ENCODE measurements around the gene DBR1.
A peak's percentile ranks its signal among the peaks of the same experiment; 100 is the strongest.

The DBR1 gene

GRCh38 chr3:138174421-138175131 is at the start of gene DBR1:
DBR1 (minus strand) TSS chr3:138174921; CDS start chr3:138174795, 126 bp downstream.
- DNase-seq (ENCODE audit: low read depth), result peak; percentile 29
- peak within 1 kb of the TSS; percentile 78 for H3K4me3 ChIP-seq (ENCODE audit: control insufficient read depth, low read depth, low read length)
- no peak for TF ChIP-seq CTCF (IDR thresholded peaks at IDR 0.05; ENCODE audit: control insufficient read depth, insufficient read depth, low read depth, low read length, missing control alignments)

GRCh38 chr3:138222942-138223287 is 48.2 kb upstream of the DBR1 start:
- no peak for DNase-seq (ENCODE audit: low read depth)
- TF ChIP-seq CTCF (IDR thresholded peaks at IDR 0.05; ENCODE audit: control insufficient read depth, insufficient read depth, low read depth, low read length, missing control alignments), result no peak
- H3K4me3 ChIP-seq (ENCODE audit: control insufficient read depth, low read depth, low read length), result no peak overlapping the region

DNA sequence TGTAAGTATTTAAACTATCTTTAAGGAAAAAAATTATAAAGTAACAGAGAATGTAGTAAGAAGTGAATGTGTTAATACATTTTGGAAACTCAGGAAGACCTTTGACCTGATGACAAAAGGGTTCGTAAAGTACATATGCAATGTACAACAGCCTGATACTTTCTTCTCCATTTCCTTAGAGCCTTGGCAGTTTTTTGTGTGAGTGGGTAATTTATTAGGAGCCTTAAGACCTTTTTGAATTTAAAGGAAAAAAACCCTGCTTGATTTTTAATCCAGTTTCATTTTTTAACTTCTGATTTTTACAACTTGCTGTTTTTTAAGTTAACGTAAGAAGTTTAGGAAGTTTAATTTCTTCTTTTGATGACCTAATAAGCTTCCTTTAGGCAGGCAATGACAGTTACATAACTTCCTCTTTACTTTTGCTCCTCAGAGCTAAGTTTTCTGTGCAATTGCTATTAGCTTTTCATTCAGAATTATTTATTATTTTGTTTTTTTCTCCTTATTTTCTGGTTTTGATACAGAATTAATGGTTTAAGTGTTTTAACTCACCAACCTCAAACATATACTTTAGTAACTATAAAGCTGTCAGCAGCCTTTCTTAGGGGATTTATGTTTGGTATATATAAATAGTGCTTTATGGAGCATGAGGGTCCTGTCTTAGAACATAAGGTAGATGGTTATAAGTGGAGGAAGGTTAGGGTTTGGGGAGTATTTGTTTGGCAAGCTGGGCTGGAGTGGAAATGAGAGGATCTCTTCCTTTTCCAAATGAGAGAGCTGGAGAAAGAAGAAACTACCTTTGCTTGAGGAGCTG is 47.6 kb upstream of the DBR1 start:
- H3K4me3 ChIP-seq (ENCODE audit: control insufficient read depth, low read depth, low read length), result no peak overlapping the region
- no peak for TF ChIP-seq CTCF (IDR thresholded peaks at IDR 0.05; ENCODE audit: control insufficient read depth, insufficient read depth, low read depth, low read length, missing control alignments)
- DNase-seq (ENCODE audit: low read depth), result no peak

- no peak overlapping the region for H3K4me3 ChIP-seq (ENCODE audit: control insufficient read depth, low read depth, low read length)
- DNase-seq (ENCODE audit: low read depth), result no peak
- TF ChIP-seq CTCF (IDR thresholded peaks at IDR 0.05; ENCODE audit: control insufficient read depth, insufficient read depth, low read depth, low read length, missing control alignments), result no peak
Measured at GRCh38 chr3:138220788-138221187, 46.1 kb upstream of the DBR1 start.

DNA sequence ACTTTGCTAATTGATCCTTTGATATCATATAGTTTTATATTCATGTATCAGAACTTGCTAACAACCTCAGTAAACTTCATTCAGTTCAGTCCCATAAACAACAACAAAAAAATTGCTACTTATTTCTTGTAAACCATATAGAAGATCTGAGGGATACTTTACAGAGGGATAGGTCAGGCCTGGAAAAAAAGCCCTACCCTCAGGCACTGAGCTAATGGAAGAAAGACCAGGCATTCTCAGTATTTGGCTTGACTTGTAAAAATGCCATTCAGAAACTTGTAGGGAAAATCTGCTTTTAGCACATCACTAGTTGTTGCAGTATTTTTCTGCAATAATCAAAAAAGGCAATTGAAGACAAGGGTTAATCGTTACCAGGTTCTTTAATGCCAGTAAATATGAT is 45.5 kb upstream of the DBR1 start:
- TF ChIP-seq CTCF (IDR thresholded peaks at IDR 0.05; ENCODE audit: control insufficient read depth, insufficient read depth, low read depth, low read length, missing control alignments), result no peak
- DNase-seq (ENCODE audit: low read depth), result no peak
- H3K4me3 ChIP-seq (ENCODE audit: control insufficient read depth, low read depth, low read length), result no peak overlapping the region

- no peak for DNase-seq (ENCODE audit: low read depth)
- no peak overlapping the region for H3K4me3 ChIP-seq (ENCODE audit: control insufficient read depth, low read depth, low read length)
- no peak for TF ChIP-seq CTCF (IDR thresholded peaks at IDR 0.05; ENCODE audit: control insufficient read depth, insufficient read depth, low read depth, low read length, missing control alignments)
Measured at GRCh38 chr3:138219255-138219654, 44.5 kb upstream of the DBR1 start.
